ENCODE results near the gene IQGAP3. TPM values are rescaled to one million over a fixed set of nuclear protein-coding genes. Genes with fewer than 3 reads are reported as not detected.

IQGAP3 gene
- total RNA-seq, 1 donor from 2014 or later = 1.3 TPM

- peak; percentile 29 for DNase-seq
- TF ChIP-seq CTCF (IDR thresholded peaks at IDR 0.05) = no peak
- Histone ChIP-seq H3K4me1 (peaks cover 30% of the 10 kb centered on the region), H3K36me3 (no peaks in the 10 kb centered on the region), H3K9me3 (no peaks in the 10 kb centered on the region), H3K4me3 (no peak overlapping the region), H3K27me3 (no peaks in the 10 kb centered on the region), H3K27ac (no peak overlapping the region)
- intact Hi-C loops (cut with DNase I) = no loop called here
- no peak for ATAC-seq
Observed at GRCh38 chr1:156513185-156513584, 59.2 kb downstream of the IQGAP3 start.

DNA sequence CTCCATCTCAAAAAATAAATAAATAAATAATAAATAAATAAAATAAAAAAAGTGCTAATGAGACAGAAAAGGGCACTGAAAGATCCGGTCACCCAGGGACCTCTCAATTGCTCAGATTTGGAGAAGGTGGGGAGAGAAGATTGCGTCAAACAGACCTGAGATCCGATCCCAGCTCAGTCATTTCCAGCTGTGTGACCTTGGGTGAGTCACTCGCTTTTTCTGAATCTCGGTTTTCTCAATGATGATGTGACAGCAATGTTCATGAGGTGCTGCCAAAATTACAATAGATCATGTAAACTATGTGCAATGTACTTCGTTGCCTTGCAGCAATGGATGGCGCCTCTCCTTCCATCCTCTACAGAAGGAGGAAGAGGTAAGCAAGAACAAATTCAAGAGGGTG is 60.7 kb downstream of the IQGAP3 start:
- Histone ChIP-seq H3K36me3 (no peaks in the 10 kb centered on the region), H3K4me1 (peaks cover 38% of the 10 kb centered on the region), H3K4me3 (no peak overlapping the region), H3K27ac (peak overlapping the region; percentile 80), H3K27me3 (no peaks in the 10 kb centered on the region), H3K9me3 (no peaks in the 10 kb centered on the region)
- intact Hi-C loops (cut with DNase I) = no loop called here
- DNase-seq = peak; percentile 6
- TF ChIP-seq CTCF (IDR thresholded peaks at IDR 0.05) = no peak
- ATAC-seq = no peak

- H3K27me3 ChIP-seq = no peaks in the 10 kb centered on the region
- H3K27ac ChIP-seq = peak overlapping the region; percentile 80
- H3K36me3 ChIP-seq = no peaks in the 10 kb centered on the region
- no peak overlapping the region for H3K4me3 ChIP-seq
- TF ChIP-seq CTCF (IDR thresholded peaks at IDR 0.05) = no peak
- H3K4me1 ChIP-seq = peaks cover 41% of the 10 kb centered on the region
- DNase-seq (peak; percentile 92), ATAC-seq (peak; percentile 89)
- H3K9me3 ChIP-seq = no peaks in the 10 kb centered on the region
- intact Hi-C loops (cut with DNase I) = no loop called here
Observed at GRCh38 chr1:156510709-156511108, 61.7 kb downstream of the IQGAP3 start.

GRCh38 chr1:156509424-156510034 is 62.8 kb downstream of the IQGAP3 start:
- Histone ChIP-seq H3K27me3 (no peaks in the 10 kb centered on the region), H3K36me3 (no peaks in the 10 kb centered on the region), H3K27ac (peak overlapping the region; percentile 80), H3K4me3 (no peak overlapping the region), H3K4me1 (peaks cover 49% of the 10 kb centered on the region), H3K9me3 (no peaks in the 10 kb centered on the region)
- ATAC-seq = no peak
- TF ChIP-seq CTCF (IDR thresholded peaks at IDR 0.05) = no peak
- intact Hi-C loops (cut with DNase I) = no loop called here
- peak; percentile 46 for DNase-seq

DNA sequence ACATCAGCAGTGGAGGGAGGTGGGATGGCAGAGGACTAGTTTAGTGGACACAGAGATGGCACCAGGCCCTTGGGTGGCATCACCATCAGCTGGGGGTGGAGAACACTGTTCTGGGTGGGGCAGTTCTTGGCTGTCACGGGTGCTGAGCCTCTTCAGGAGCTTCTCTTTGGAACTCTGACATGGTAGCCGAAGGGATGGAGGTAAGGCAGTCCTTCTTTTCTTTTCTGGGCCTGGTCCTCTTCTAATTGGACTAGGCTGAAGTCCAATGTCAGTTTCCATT is 63.5 kb downstream of the IQGAP3 start:
- Histone ChIP-seq H3K9me3 (no peaks in the 10 kb centered on the region), H3K4me3 (no peak overlapping the region), H3K4me1 (peaks cover 55% of the 10 kb centered on the region), H3K36me3 (no peaks in the 10 kb centered on the region), H3K27me3 (no peaks in the 10 kb centered on the region), H3K27ac (peak overlapping the region; percentile 80)
- ATAC-seq (no peak), DNase-seq (no peak)
- intact Hi-C loops (cut with DNase I) = no loop called here
- TF ChIP-seq CTCF (IDR thresholded peaks at IDR 0.05) = no peak

Measured in upper lobe of right lung (tissue), 1 donor.